WTC11 (cell line): ENCODE results near the gene BLCAP. TPM values are rescaled to one million over a fixed set of nuclear protein-coding genes. Genes with fewer than 3 reads are reported as not detected.

Experiments
- ATAC-seq: fragments of 200-7000 bp; cut with Tn5 transposase; 2 replicates; pipeline ENCODE4 v1.10.0; 2021; ENCODE audit warnings: mild to moderate bottlenecking, moderate library complexity
- CTCF ChIA-PET: fragments of 300-600 bp; sonication (Branson Sonifier 250); formaldehyde crosslinking; loops from one replicate; lab custom pipeline; 2021; ENCODE audit warnings: antibody characterized with exemption; lab: Charles Lee
- POLR2A ChIA-PET: fragments of 350-600 bp; sonication (Branson Sonifier 250); formaldehyde crosslinking; loops from one replicate; lab custom pipeline; 2021; ENCODE audit warnings: antibody characterized with exemption; lab: Charles Lee
- DNase-seq: peaks from one replicate; pipeline ENCODE4 v3.0.0; 2021; ENCODE audit warnings: low spot score
- H3K27ac Mint-ChIP-seq: 2 replicates; pipeline ENCODE4 v1.8.0; 2021; ENCODE audit warnings: mixed read lengths
- H3K27me3 Mint-ChIP-seq: 2 replicates; pipeline ENCODE4 v1.8.0; 2021; ENCODE audit warnings: low read depth, mild to moderate bottlenecking, moderate library complexity, mixed read lengths
- H3K36me3 Mint-ChIP-seq: 2 replicates; pipeline ENCODE4 v1.8.0; 2021; ENCODE audit warnings: mixed read lengths
- H3K4me1 Mint-ChIP-seq: 2 replicates; pipeline ENCODE4 v1.8.0; 2022; ENCODE audit warnings: mixed read lengths
- H3K4me3 Mint-ChIP-seq: 2 replicates; pipeline ENCODE4 v1.8.0; 2021; ENCODE audit warnings: mild to moderate bottlenecking, moderate library complexity, mixed read lengths
- H3K9me3 Mint-ChIP-seq: 2 replicates; pipeline ENCODE4 v1.8.0; 2021; ENCODE audit warnings: mixed read lengths
- ATF1 ChIP-seq: sonication (generic); formaldehyde crosslinking; IDR thresholded peaks from 2 replicates; pipeline ENCODE4 v1.8.1; 2023; ENCODE audit warnings: mild to moderate bottlenecking, moderate library complexity, missing genetic modification reagents
- CREM ChIP-seq: sonication (generic); formaldehyde crosslinking; IDR thresholded peaks from 2 replicates; pipeline ENCODE4 v1.8.1; 2022; ENCODE audit warnings: mild to moderate bottlenecking, missing genetic modification reagents, moderate library complexity
- GRHL2 ChIP-seq: fragments of 250-450 bp; sonication (Bioruptor Pico); IDR thresholded peaks from 2 replicates; pipeline ENCODE4 v1.8.0; 2022; ENCODE audit warnings: mild to moderate bottlenecking, moderate library complexity; ENCODE audit not compliant: insufficient replicate concordance, severe bottlenecking
- HMGA2 ChIP-seq: fragments of 250-450 bp; sonication (Bioruptor Pico); IDR thresholded peaks from 2 replicates; pipeline ENCODE4 v1.4.0; 2021; ENCODE audit warnings: mild to moderate bottlenecking, moderate library complexity
- JUN ChIP-seq: sonication (generic); formaldehyde crosslinking; IDR thresholded peaks from 2 replicates; pipeline ENCODE4 v1.8.0; 2023; ENCODE audit warnings: mild to moderate bottlenecking, missing genetic modification reagents
- KAT7 ChIP-seq: sonication (generic); formaldehyde crosslinking; IDR thresholded peaks from 2 replicates; pipeline ENCODE4 v1.8.1; 2023; ENCODE audit warnings: missing genetic modification reagents, mild to moderate bottlenecking, borderline replicate concordance
- NFYB ChIP-seq: sonication (generic); formaldehyde crosslinking; conservative IDR thresholded peaks from 2 replicates; pipeline ENCODE4 v1.8.0; 2022; ENCODE audit warnings: low read depth, missing genetic modification reagents
- TEAD4 ChIP-seq: sonication (generic); formaldehyde crosslinking; IDR thresholded peaks from 2 replicates; pipeline ENCODE4 v1.8.0; 2022; ENCODE audit warnings: mild to moderate bottlenecking, missing genetic modification reagents
- TP53 ChIP-seq: sonication (generic); formaldehyde crosslinking; IDR thresholded peaks from 2 replicates; pipeline ENCODE4 v1.8.1; 2023; ENCODE audit warnings: mild to moderate bottlenecking, missing genetic modification reagents
- ZNF263 ChIP-seq: sonication (generic); formaldehyde crosslinking; IDR thresholded peaks from 2 replicates; pipeline ENCODE4 v1.8.1; 2022; ENCODE audit warnings: low read depth, mild to moderate bottlenecking, moderate library complexity, missing genetic modification reagents
- ZNF423 ChIP-seq: fragments of 250-450 bp; sonication (Bioruptor Pico); IDR thresholded peaks from 2 replicates; pipeline ENCODE4 v2.1.2; 2022; ENCODE audit warnings: mild to moderate bottlenecking, moderate library complexity
- ZNF671 ChIP-seq: fragments of 250-450 bp; sonication (Bioruptor Pico); IDR thresholded peaks from 2 replicates; pipeline ENCODE4 v1.8.0; 2021; ENCODE audit warnings: mild to moderate bottlenecking
- total RNA-seq: library from RNA; stranded (reverse); gene quantifications from 3 replicates; pipeline ENCODE4 v1.2.3, GENCODE V29; 2021
- TF ChIP-seq, protein P1 (sequence below): sonication (generic); formaldehyde crosslinking; IDR thresholded peaks from 2 replicates; pipeline ENCODE4 v1.8.1; 2023; ENCODE audit warnings: mild to moderate bottlenecking, moderate library complexity, missing genetic modification reagents
- TF ChIP-seq, protein P2 (sequence below): sonication (generic); formaldehyde crosslinking; IDR thresholded peaks from 2 replicates; pipeline ENCODE4 v1.8.1; 2023; ENCODE audit warnings: mild to moderate bottlenecking, missing genetic modification reagents, borderline replicate concordance
- TF ChIP-seq, protein P3 (sequence below): fragments of 250-450 bp; sonication (Bioruptor Pico); conservative IDR thresholded peaks from 2 replicates; pipeline ENCODE4 v1.9.0; 2021; ENCODE audit warnings: mild to moderate bottlenecking
- TF ChIP-seq, protein P4 (sequence below): sonication (generic); formaldehyde crosslinking; IDR thresholded peaks from 2 replicates; pipeline ENCODE4 v1.8.1; 2023; ENCODE audit warnings: mild to moderate bottlenecking, missing genetic modification reagents
- TF ChIP-seq, protein P5 (sequence below): sonication (generic); formaldehyde crosslinking; IDR thresholded peaks from 2 replicates; pipeline ENCODE4 v1.8.0; 2023; ENCODE audit warnings: missing genetic modification reagents
- TF ChIP-seq, protein P6 (sequence below): sonication (generic); formaldehyde crosslinking; IDR thresholded peaks from 2 replicates; pipeline ENCODE4 v1.8.1; 2022; ENCODE audit warnings: mild to moderate bottlenecking, moderate library complexity, missing genetic modification reagents
- TF ChIP-seq, protein P7 (sequence below): sonication (generic); formaldehyde crosslinking; IDR thresholded peaks from 2 replicates; pipeline ENCODE4 v1.8.1; 2023; ENCODE audit warnings: mild to moderate bottlenecking, missing genetic modification reagents, moderate library complexity
- TF ChIP-seq, protein P8 (sequence below): sonication (generic); formaldehyde crosslinking; IDR thresholded peaks from 2 replicates; pipeline ENCODE4 v1.8.0; 2022; ENCODE audit warnings: mild to moderate bottlenecking, missing genetic modification reagents

The BLCAP gene
- total RNA-seq, 1 experiment from 2014 or later = 85.6 TPM

DNA sequence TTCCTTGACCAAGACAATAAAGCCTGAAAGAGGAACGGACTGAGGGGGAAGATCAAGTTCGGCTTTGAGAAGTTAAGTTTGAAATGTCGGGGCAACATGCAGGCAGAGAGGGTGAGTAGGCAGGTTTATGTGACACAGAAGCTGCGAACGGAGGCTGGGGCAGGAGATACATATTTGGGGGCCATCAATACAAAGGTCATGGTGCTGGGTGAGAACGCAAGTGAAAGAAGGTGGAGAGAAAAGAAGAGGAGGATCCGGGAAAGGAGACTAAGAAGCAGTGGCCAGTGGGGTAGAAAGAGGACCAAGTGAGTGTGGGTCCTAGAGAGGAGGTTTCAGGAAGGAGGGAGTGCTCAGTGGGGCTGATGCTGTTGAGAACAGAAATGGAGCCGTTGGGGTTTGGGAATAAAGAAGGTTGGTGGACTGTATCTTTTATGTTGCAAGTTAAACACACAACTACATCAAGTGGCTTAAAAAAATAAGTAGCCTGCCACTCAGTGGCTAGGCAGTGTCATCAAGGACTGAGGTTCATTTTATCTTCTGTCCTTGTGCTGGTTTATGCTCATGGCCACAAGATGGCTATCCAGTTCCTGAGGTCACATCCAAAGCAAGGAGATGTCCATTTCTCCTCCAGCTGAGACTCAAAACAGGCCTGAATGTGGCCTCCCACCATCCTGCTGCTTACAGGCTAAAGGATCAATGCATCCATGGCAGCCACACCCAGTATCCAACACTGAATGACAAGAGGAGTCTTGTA lies 1.7 kb upstream of the BLCAP start:
- H3K36me3 Mint-ChIP-seq = peaks cover 3% of the 10 kb centered on the region; the same call in 1 of the 2 replicates
- DNase-seq (no peak), ATAC-seq (no peak)
- ChIA-PET CTCF (interaction anchor here (0.7 to 2.7 kb wide), 2 partner anchors 133 to 145 kb away, joined by 3 to 12 read pairs; no protein-coding TSS in a partner anchor), POLR2A (no interaction called here)
- H3K4me1 Mint-ChIP-seq = peaks cover 36% of the 10 kb centered on the region
- H3K27me3 Mint-ChIP-seq = no peaks in the 10 kb centered on the region; the same call in 1 of the 2 replicates
- peak overlapping the region; percentile 30; the same call in 1 of the 2 replicates for H3K27ac Mint-ChIP-seq
- TF ChIP-seq ATF1 = no peak
- no peak for TF ChIP-seq TP53 (CRISPR knock-in tag)
- TF ChIP-seq, protein P1, sequence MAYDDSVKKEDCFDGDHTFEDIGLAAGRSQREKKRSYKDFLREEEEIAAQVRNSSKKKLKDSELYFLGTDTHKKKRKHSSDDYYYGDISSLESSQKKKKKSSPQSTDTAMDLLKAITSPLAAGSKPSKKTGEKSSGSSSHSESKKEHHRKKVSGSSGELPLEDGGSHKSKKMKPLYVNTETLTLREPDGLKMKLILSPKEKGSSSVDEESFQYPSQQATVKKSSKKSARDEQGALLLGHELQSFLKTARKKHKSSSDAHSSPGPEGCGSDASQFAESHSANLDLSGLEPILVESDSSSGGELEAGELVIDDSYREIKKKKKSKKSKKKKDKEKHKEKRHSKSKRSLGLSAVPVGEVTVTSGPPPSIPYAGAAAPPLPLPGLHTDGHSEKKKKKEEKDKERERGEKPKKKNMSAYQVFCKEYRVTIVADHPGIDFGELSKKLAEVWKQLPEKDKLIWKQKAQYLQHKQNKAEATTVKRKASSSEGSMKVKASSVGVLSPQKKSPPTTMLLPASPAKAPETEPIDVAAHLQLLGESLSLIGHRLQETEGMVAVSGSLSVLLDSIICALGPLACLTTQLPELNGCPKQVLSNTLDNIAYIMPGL (CRISPR knock-in tag) = no peak
- TF ChIP-seq NFYB (CRISPR knock-in tag) = no peak
- H3K9me3 Mint-ChIP-seq = no peaks in the 10 kb centered on the region
- peak overlapping the region; percentile 87 for H3K4me3 Mint-ChIP-seq

DNA sequence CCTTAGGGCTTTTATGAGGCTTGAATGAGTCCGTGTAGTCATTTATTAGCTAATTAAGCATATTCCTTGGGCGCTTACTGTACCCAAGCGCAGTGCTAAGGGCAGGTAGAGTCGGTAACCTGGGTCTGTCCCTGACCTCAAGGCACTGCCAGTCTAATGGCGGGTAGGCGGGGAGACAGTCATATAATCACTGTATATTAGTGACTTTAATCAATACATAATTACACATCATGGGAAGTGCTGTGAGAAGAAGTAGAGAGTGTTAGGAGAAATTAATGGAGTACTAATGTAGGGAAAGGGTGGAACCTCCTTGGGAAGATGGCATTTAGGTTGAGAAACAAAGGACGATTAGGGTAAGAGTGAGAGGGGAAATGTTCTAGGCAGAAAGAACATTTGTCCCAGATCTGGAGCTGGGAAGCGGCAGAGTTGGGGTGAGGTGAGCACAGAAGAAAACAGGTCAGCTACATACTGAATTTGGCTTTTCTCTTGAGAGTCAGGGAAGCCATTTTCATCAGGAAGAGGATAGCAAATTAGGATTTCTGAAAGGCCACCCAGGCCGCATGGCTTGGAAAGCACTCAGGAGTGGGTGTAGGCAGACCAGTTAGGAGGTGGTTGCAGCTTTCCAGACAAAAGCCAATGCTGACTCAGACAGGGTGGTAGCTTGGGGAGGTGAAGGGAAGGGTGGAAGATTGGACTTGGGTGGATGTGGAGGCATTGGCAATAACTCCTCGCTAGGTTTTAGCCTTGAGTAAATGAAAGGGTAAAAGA lies 954 bp upstream of the BLCAP start:
- peak overlapping the region; percentile 87 for H3K4me3 Mint-ChIP-seq
- H3K36me3 Mint-ChIP-seq = peaks cover 3% of the 10 kb centered on the region; the same call in 1 of the 2 replicates
- no peaks in the 10 kb centered on the region for H3K9me3 Mint-ChIP-seq
- POLR2A ChIA-PET = no interaction called here
- H3K27ac Mint-ChIP-seq = peak overlapping the region; percentile 6
- peak; percentile 1; the same call in 1 of the 2 replicates for ATAC-seq
- H3K27me3 Mint-ChIP-seq = no peaks in the 10 kb centered on the region; the same call in 1 of the 2 replicates
- DNase-seq = no peak
- peaks cover 41% of the 10 kb centered on the region for H3K4me1 Mint-ChIP-seq
- CTCF ChIA-PET = interaction anchor here (1.4 to 2.7 kb wide), 3 partner anchors 15 to 253 kb away, joined by 4 to 12 read pairs (median 4); no protein-coding TSS in a partner anchor
- TF ChIP-seq, protein P2, sequence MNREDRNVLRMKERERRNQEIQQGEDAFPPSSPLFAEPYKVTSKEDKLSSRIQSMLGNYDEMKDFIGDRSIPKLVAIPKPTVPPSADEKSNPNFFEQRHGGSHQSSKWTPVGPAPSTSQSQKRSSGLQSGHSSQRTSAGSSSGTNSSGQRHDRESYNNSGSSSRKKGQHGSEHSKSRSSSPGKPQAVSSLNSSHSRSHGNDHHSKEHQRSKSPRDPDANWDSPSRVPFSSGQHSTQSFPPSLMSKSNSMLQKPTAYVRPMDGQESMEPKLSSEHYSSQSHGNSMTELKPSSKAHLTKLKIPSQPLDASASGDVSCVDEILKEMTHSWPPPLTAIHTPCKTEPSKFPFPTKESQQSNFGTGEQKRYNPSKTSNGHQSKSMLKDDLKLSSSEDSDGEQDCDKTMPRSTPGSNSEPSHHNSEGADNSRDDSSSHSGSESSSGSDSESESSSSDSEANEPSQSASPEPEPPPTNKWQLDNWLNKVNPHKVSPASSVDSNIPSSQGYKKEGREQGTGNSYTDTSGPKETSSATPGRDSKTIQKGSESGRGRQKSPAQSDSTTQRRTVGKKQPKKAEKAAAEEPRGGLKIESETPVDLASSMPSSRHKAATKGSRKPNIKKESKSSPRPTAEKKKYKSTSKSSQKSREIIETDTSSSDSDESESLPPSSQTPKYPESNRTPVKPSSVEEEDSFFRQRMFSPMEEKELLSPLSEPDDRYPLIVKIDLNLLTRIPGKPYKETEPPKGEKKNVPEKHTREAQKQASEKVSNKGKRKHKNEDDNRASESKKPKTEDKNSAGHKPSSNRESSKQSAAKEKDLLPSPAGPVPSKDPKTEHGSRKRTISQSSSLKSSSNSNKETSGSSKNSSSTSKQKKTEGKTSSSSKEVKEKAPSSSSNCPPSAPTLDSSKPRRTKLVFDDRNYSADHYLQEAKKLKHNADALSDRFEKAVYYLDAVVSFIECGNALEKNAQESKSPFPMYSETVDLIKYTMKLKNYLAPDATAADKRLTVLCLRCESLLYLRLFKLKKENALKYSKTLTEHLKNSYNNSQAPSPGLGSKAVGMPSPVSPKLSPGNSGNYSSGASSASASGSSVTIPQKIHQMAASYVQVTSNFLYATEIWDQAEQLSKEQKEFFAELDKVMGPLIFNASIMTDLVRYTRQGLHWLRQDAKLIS = no peak
- TF ChIP-seq GRHL2 (CRISPR knock-in tag) (no peak), CREM (CRISPR knock-in tag) (no peak), ZNF423 (CRISPR knock-in tag) (no peak), KAT7 (no peak), ZNF671 (CRISPR knock-in tag) (no peak), ZNF263 (CRISPR knock-in tag) (no peak), JUN (no peak), HMGA2 (CRISPR knock-in tag) (no peak), TEAD4 (CRISPR knock-in tag) (no peak)
- TF ChIP-seq, protein P3, sequence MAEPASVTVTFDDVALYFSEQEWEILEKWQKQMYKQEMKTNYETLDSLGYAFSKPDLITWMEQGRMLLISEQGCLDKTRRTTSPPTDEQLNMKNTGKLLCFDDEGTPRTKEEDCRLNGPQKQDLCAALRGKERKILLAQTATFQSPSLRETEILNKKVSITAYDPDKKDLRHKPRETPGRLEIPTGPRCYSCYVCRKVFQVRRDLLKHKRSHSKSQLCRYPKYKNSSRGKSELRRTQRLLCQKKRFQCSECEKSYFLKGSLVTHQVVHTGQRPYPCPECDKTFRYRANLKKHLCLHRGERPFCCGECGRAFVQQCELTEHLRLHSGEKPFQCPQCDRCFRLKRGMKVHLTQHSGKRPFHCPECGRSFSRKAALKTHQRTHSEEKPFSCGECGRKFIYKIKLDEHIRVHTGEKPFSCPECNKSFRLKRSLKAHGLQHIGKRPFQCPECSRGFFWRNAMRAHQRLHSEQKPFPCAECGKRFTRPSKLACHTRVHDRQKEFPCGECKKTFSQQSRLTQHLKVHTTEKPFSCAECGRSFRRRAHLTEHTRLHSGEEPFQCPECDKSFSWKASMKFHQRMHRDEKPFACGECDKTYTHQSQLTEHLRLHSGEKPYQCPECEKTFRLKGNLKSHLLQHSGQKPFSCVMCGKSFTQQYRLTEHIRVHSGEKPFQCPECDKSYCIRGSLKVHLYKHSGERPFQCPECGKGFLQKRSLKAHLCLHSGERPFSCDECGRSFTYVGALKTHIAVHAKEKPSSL (CRISPR knock-in tag) = no peak
- TF ChIP-seq, protein P4, sequence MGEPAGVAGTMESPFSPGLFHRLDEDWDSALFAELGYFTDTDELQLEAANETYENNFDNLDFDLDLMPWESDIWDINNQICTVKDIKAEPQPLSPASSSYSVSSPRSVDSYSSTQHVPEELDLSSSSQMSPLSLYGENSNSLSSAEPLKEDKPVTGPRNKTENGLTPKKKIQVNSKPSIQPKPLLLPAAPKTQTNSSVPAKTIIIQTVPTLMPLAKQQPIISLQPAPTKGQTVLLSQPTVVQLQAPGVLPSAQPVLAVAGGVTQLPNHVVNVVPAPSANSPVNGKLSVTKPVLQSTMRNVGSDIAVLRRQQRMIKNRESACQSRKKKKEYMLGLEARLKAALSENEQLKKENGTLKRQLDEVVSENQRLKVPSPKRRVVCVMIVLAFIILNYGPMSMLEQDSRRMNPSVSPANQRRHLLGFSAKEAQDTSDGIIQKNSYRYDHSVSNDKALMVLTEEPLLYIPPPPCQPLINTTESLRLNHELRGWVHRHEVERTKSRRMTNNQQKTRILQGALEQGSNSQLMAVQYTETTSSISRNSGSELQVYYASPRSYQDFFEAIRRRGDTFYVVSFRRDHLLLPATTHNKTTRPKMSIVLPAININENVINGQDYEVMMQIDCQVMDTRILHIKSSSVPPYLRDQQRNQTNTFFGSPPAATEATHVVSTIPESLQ (CRISPR knock-in tag) = no peak
- TF ChIP-seq, protein P5, sequence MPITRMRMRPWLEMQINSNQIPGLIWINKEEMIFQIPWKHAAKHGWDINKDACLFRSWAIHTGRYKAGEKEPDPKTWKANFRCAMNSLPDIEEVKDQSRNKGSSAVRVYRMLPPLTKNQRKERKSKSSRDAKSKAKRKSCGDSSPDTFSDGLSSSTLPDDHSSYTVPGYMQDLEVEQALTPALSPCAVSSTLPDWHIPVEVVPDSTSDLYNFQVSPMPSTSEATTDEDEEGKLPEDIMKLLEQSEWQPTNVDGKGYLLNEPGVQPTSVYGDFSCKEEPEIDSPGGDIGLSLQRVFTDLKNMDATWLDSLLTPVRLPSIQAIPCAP (CRISPR knock-in tag) = no peak
- TF ChIP-seq, protein P6, sequence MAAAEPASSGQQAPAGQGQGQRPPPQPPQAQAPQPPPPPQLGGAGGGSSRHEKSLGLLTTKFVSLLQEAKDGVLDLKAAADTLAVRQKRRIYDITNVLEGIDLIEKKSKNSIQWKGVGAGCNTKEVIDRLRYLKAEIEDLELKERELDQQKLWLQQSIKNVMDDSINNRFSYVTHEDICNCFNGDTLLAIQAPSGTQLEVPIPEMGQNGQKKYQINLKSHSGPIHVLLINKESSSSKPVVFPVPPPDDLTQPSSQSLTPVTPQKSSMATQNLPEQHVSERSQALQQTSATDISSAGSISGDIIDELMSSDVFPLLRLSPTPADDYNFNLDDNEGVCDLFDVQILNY (CRISPR knock-in tag) = no peak
- TF ChIP-seq, protein P7, sequence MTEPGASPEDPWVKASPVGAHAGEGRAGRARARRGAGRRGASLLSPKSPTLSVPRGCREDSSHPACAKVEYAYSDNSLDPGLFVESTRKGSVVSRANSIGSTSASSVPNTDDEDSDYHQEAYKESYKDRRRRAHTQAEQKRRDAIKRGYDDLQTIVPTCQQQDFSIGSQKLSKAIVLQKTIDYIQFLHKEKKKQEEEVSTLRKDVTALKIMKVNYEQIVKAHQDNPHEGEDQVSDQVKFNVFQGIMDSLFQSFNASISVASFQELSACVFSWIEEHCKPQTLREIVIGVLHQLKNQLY = no peak
- TF ChIP-seq, protein P8, sequence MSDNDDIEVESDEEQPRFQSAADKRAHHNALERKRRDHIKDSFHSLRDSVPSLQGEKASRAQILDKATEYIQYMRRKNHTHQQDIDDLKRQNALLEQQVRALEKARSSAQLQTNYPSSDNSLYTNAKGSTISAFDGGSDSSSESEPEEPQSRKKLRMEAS (CRISPR knock-in tag) = no peak
